Measurements from ENCODE around the gene PLPPR3.
"Not testable (repeated sequence)": the region's sequence is repeated elsewhere in the genome, so short reads cannot be mapped to it uniquely, and the experiment has no call there.

The PLPPR3 gene

DNA sequence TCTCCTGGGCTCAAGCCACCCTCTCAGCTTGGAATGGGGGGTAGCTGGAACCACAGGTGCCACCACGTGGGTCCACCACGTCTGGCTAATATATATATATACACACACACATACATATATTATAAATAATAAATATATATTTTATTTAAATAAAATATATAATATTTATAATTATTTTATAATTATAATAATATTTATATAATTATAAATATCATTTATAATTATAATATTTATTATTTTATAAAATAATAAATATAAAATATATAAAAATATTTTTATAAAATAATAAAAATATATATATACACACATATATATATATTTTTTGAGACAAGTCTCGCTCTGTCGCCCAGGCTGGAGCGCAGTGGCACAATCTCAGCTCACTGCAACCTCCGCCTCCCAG is 32.8 kb upstream of the PLPPR3 start:
- DNase-seq (ENCODE audit: extremely low read depth in 1 of 2, low read depth in 1 of 2): no peak

DNA sequence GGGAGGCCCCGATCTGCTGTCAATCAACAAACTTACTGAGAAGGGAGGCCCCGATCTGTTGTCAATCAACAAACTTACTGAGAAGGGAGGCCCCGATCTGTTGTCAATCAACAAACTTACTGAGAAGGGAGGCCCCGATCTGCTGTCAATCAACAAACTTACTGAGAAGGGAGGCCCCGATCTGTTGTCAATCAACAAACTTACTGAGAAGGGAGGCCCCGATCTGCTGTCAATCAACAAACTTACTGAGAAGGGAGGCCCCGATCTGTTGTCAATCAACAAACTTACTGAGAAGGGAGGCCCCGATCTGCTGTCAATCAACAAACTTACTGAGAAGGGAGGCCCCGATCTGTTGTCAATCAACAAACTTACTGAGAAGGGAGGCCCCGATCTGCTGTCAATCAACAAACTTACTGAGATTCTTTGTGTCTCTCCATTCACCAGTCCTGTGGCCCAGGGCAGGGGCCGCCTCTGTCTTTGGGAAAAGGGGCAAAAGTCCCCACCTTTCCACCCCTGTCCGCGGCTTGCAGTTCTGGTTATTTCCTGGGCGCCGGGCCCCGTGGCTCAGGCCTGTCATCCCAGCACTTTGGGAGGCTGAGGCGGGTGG is 32.0 kb upstream of the PLPPR3 start:
- DNase-seq (ENCODE audit: extremely low read depth in 1 of 2, low read depth in 1 of 2): not testable (repeated sequence)

- DNase-seq (ENCODE audit: extremely low read depth in 1 of 2, low read depth in 1 of 2): no peak
These were observed 31.3 kb upstream of the PLPPR3 start for GRCh38 chr19:853014-853585.

DNA sequence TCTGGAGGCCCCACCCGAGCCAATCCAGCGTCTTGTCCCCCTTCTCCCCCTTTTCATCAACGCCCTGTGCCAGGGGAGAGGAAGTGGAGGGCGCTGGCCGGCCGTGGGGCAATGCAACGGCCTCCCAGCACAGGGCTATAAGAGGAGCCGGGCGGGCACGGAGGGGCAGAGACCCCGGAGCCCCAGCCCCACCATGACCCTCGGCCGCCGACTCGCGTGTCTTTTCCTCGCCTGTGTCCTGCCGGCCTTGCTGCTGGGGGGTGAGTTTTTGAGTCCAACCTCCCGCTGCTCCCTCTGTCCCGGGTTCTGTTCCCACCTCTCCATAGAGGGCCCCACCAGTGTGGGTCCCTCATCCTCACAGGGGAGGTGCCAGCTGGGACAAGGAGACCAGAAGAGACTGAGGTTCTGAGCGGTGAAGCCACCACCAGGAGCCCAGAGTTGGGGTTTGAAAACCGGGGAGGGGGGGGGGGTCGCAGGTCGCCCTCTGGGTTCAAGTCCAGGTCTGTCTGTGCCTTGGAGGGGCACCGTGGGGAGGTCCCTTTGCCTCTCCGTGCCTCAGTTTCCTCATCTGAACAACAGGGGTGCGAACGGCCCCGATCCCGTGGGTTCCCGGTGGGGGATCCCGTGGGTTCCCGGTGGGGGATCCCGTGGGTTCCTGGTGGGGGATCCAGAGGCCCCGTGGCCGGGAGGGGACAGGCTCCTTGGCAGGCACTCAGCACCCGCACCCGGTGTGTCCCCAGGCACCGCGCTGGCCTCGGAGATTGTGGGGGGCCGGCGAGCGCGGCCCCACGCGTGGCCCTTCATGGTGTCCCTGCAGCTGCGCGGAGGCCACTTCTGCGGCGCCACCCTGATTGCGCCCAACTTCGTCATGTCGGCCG is 30.6 kb upstream of the PLPPR3 start, which contains the start of gene ELANE:
Gene ELANE, plus strand, starts transcription at position 168 of the 878 bp plus-strand sequence. Its CDS starts 26 bp downstream, at position 194.
- DNase-seq (ENCODE audit: extremely low read depth in 1 of 2, low read depth in 1 of 2): no peak

- no peak for DNase-seq (ENCODE audit: extremely low read depth in 1 of 2, low read depth in 1 of 2)
These were observed 29.2 kb upstream of the PLPPR3 start for GRCh38 chr19:850979-851335.

- no peak for DNase-seq (ENCODE audit: extremely low read depth in 1 of 2, low read depth in 1 of 2)
These were observed 28.6 kb upstream of the PLPPR3 start for GRCh38 chr19:850221-850978.

DNA sequence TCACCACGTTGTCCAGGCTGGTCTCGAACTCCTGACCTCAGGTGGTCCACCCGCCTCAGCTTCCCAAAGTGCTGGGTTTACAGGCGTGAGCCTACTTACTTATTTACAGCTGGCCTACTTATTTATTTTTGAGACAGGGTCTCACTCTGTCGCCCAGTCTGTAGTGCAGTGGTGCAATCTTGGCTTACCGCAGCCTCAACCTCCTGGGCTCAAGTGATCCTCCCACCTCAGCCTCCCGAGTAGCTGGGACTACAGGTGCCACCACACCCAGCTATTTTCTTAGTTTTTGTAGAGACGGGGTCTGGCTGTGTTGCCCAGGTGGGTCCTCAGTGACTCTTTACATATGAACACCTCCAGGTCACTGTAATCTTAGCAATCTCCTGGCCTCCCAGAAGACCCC is 27.4 kb upstream of the PLPPR3 start:
- not testable (repeated sequence) for DNase-seq (ENCODE audit: extremely low read depth in 1 of 2, low read depth in 1 of 2)

- no peak for DNase-seq (ENCODE audit: extremely low read depth in 1 of 2, low read depth in 1 of 2)
These were observed 26.7 kb upstream of the PLPPR3 start for GRCh38 chr19:848386-848921.

GRCh38 chr19:845707-846521 is 24.2 kb upstream of the PLPPR3 start:
- no peak for DNase-seq (ENCODE audit: extremely low read depth in 1 of 2, low read depth in 1 of 2)

DNA sequence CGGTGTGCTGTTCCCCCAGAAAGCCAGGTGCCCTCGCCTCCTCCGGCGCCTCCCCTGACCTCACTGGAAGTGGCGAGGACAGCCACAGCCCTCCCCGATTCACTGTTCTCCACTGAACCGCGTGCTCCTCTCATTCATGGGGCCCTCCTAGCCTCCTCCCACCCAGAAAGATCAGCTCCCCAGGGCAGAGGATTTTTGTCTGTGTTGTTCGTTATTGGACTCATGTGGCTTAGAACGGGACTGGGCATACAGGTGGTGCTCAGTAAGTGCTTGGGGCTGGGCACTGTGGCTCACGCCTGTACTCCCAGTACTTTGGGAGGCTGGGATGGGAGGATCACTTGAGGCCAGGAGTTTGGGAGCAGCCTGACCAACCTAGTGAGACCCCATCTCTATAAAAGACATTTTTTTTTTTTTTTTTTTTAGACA is 22.8 kb upstream of the PLPPR3 start:
- DNase-seq (ENCODE audit: extremely low read depth in 1 of 2, low read depth in 1 of 2): no peak

GRCh38 chr19:843836-844545 is 22.2 kb upstream of the PLPPR3 start:
- DNase-seq (ENCODE audit: extremely low read depth in 1 of 2, low read depth in 1 of 2): no peak

- no peak for DNase-seq (ENCODE audit: extremely low read depth in 1 of 2, low read depth in 1 of 2)
These were observed 21.6 kb upstream of the PLPPR3 start for GRCh38 chr19:843180-843835.

GRCh38 chr19:842802-843179 is 21.0 kb upstream of the PLPPR3 start:
- not testable (repeated sequence) for DNase-seq (ENCODE audit: extremely low read depth in 1 of 2, low read depth in 1 of 2)

DNA sequence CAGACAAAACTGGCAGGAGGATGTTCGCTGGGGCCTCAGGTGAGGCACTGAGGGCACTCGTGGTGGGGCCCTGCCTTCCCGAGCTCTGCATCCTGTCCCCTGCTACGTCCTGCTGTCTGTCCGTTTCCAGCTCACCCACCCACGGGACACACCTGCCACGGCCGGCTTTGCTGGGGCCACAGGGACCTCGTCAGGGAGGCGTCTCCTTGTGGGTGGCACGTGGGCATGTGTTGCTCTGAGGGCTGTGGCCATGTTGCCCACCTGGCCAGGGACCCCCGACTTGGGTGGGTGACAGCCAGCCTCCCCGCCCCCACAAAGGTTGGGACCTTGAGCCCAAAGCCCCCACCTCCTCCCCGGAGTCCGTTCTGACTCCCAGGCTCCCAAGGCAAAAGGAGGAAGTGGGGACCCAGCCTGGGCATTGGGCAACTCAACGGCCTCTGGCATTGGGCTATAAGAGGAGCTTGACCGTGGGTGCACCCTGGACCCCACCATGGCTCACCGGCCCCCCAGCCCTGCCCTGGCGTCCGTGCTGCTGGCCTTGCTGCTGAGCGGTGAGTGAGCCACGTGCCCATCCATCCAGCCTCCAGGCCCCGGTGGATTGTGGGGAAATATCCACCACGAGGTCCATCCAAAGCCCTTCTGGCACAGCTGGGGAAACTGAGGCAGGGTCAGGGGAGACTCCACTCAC is 18.9 kb upstream of the PLPPR3 start, which contains the start of gene PRTN3:
Gene PRTN3, plus strand, starts transcription at position 481 of the 688 bp plus-strand sequence. Its CDS starts 10 bp downstream, at position 491.
- no peak for DNase-seq (ENCODE audit: extremely low read depth in 1 of 2, low read depth in 1 of 2)

DNA sequence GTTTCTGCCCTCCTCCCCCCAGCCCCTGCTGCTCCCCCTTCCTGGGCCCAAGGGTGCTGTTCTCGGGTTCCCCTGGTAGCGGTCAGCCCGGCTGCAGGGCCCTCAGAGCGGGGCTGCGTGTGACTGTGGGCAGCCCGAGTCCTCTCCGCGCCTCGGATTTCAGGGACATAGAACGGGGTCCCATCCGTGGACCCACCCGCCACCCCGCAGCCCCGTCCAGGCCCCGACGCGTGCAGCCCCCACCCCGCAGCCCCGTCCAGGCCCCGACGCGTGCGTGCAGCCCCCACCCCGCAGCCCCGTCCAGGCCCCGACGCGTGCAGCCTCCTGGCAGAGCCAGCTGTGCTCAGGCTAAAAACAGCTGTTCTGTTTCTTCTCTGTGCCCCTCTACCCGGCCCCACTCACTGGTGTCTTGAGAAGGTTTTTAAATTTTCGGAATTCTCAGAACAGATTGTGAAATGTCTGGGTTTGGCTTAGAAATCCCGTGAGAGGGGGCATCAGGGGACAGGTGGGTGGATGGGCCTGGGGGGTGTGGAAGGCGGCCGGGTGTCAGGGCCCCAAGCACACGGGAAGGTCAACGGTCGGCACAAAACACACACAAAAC is 13.6 kb upstream of the PLPPR3 start:
- DNase-seq (ENCODE audit: extremely low read depth in 1 of 2, low read depth in 1 of 2): no peak

DNA sequence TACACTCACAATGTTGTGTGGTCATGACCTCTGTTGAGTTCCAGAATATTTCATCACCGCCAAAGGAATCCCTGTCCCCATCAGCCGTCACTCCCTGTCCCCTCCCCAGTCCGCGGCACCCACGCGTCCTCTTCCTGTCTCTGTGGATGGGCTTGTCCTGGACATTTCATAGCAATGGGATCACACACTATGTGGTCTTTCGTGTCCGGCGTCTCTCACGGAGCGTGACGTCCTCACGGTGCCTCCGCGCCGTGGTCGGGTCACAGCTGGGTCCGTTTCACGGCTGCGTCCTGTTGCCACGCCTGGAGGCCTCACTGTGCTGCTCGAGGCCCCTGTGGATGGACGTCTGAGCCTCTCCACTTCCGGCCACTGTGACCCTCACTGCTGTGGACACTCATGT is 12.5 kb upstream of the PLPPR3 start:
- no peak for DNase-seq (ENCODE audit: extremely low read depth in 1 of 2, low read depth in 1 of 2)

- DNase-seq (ENCODE audit: extremely low read depth in 1 of 2, low read depth in 1 of 2): no peak
These were observed 9.9 kb upstream of the PLPPR3 start for GRCh38 chr19:831407-832369.
